ENCODE measurements around the gene ARL6IP6. TPM values are rescaled to one million over a fixed set of nuclear protein-coding genes. Genes with fewer than 3 reads are reported as not detected.

The ARL6IP6 gene
- total and polyA plus RNA-seq, 4 donors = 19.0 to 59.5 (median 34.2) TPM

Other genes with a start within 250 kb of the ARL6IP6 start
- 100 to 1,000 TPM in 1 of 2 donors, 10 to 100 TPM in 1; 87.3 to 114 TPM for gene PRPF40A, start 1.2 kb upstream of the ARL6IP6 start, total RNA-seq
- 10 to 100 TPM; 45.1 to 62.5 TPM for gene PRPF40A, start 1.2 kb upstream of the ARL6IP6 start, polyA plus RNA-seq (ENCODE audit: insufficient read length in 2 of 2)

All from spinal cord (tissue), 4 donors.